ENCODE results near the gene SMAD6. TPM values are rescaled to one million over a fixed set of nuclear protein-coding genes. Genes with fewer than 3 reads are reported as not detected.

SMAD6 gene
- polyA plus RNA-seq, 1 of the 3 experiments (the other 2 are of a cell fraction) = 4.5 TPM

GRCh38 chr15:66737243-66738010, 35.4 kb downstream of the SMAD6 start (continued):
- TF ChIP-seq RFX5 (IDR thresholded peaks at IDR 0.05; ENCODE audit: low read length) (no peak), NRF1 (IDR thresholded peaks at IDR 0.05; ENCODE audit: low read depth, low read length) (no peak), MXI1 (IDR thresholded peaks at IDR 0.05; ENCODE audit: low read depth, low read length) (no peak), GATA2 (CRISPR knock-in tag; IDR thresholded peaks at IDR 0.05) (no peak), TCF12 (IDR thresholded peaks at IDR 0.05) (no peak)

DNA sequence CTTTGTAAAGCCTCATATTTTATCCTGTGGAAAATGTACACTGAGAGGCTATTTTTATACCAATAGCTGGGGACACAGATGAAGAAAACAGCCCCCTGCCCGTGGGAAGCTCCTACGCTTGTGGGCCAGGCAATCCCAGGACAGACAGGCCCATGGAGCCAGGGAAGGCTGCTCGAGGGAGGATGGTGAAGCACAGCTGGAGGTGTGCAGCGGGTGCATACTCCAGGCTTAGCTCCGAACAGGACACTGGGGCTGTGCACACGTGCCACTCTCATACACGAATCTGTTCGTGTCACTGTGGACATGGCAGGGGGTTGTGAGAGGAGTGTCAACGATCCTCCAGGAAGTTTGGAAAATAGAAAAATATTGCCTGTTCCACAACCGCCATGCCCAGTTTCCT, 36.1 kb downstream of the SMAD6 start:
- no peaks in the 10 kb centered on the region for H3K27me3 ChIP-seq (ENCODE audit: insufficient read depth)
- no peaks in the 10 kb centered on the region for H3K9me2 ChIP-seq
- H4K20me1 ChIP-seq (ENCODE audit: insufficient read depth) = peaks cover 89% of the 10 kb centered on the region
- WGBS (ENCODE audit: low lambda C conversion rate) = 97% methylated on average over 10 of the region's 10 CpGs
- H2AFZ ChIP-seq (ENCODE audit: low read depth) = no peak overlapping the region
- peaks cover 0 to 13% of the 10 kb centered on the region in 2 experiments; a peak in 1 of 4 replicates for H3K4me1 ChIP-seq (ENCODE audit: control insufficient read depth in 1 of 2, insufficient read depth in 2 of 2, low read depth in 1 of 2, low read length in 1 of 2)
- no peak overlapping the region for H3K27ac ChIP-seq (ENCODE audit: low read depth in 2 of 2, low read length in 1 of 2)
- DNase-seq = no peak
- H3F3A ChIP-seq (replicated peaks; ENCODE audit: insufficient read depth) = peaks cover 4% of the 10 kb centered on the region
- no peaks in the 10 kb centered on the region for H3K36me3 ChIP-seq (replicated peaks in 1 of 2; ENCODE audit: control insufficient read depth in 1 of 2, insufficient read depth in 2 of 2, low read length in 1 of 2)
- no peak overlapping the region for H3K4me3 ChIP-seq (ENCODE audit: low read depth in 2 of 2, low read length in 1 of 2)
- H3K79me2 ChIP-seq (ENCODE audit: insufficient read depth) = peaks cover 100% of the 10 kb centered on the region
- H3K4me2 ChIP-seq = no peak overlapping the region
- no peak overlapping the region for H3K9ac ChIP-seq
- POLR2A ChIA-PET = no interaction called here
- H3K9me3 ChIP-seq = no peaks in the 10 kb centered on the region
- CTCF ChIA-PET = interaction anchor here (1.7 kb wide), 1 partner anchor 36 kb away, joined by 4 read pairs; no protein-coding TSS in a partner anchor
- TF ChIP-seq PBX3 (IDR thresholded peaks at IDR 0.05) (no peak), SIN3A (IDR thresholded peaks at IDR 0.05; ENCODE audit: borderline replicate concordance, low read depth, low read length) (no peak), ELF1 (IDR thresholded peaks at IDR 0.05) (no peak), FOXJ3 (CRISPR knock-in tag; IDR thresholded peaks at IDR 0.05) (no peak), NRF1 (IDR thresholded peaks at IDR 0.05; ENCODE audit: low read depth, low read length) (no peak), POLR2AphosphoS5 (IDR thresholded peaks at IDR 0.05; ENCODE audit: low read depth, low read length) (no peak), EZH2phosphoT487 (IDR thresholded peaks at IDR 0.05; ENCODE audit: borderline replicate concordance, low read depth) (no peak), FOXM1 (IDR thresholded peaks at IDR 0.05; ENCODE audit: low read depth) (no peak), GATA2 (CRISPR knock-in tag; IDR thresholded peaks at IDR 0.05) (no peak), RXRA (IDR thresholded peaks at IDR 0.05; ENCODE audit: borderline replicate concordance, low read depth) (no peak), REST (IDR thresholded peaks at IDR 0.05; ENCODE audit: low read depth, low read length) (no peak), SMC3 (IDR thresholded peaks at IDR 0.05; ENCODE audit: low read depth, low read length) (no peak), RCOR1 (IDR thresholded peaks at IDR 0.05; ENCODE audit: low read length) (no peak)
- TF ChIP-seq, protein P1, sequence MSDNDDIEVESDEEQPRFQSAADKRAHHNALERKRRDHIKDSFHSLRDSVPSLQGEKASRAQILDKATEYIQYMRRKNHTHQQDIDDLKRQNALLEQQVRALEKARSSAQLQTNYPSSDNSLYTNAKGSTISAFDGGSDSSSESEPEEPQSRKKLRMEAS (IDR thresholded peaks at IDR 0.05; ENCODE audit: low read depth) = no peak
- TF ChIP-seq, protein P2, sequence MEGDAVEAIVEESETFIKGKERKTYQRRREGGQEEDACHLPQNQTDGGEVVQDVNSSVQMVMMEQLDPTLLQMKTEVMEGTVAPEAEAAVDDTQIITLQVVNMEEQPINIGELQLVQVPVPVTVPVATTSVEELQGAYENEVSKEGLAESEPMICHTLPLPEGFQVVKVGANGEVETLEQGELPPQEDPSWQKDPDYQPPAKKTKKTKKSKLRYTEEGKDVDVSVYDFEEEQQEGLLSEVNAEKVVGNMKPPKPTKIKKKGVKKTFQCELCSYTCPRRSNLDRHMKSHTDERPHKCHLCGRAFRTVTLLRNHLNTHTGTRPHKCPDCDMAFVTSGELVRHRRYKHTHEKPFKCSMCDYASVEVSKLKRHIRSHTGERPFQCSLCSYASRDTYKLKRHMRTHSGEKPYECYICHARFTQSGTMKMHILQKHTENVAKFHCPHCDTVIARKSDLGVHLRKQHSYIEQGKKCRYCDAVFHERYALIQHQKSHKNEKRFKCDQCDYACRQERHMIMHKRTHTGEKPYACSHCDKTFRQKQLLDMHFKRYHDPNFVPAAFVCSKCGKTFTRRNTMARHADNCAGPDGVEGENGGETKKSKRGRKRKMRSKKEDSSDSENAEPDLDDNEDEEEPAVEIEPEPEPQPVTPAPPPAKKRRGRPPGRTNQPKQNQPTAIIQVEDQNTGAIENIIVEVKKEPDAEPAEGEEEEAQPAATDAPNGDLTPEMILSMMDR (IDR thresholded peaks at IDR 0.05) = no peak
- TF ChIP-seq, protein P3, sequence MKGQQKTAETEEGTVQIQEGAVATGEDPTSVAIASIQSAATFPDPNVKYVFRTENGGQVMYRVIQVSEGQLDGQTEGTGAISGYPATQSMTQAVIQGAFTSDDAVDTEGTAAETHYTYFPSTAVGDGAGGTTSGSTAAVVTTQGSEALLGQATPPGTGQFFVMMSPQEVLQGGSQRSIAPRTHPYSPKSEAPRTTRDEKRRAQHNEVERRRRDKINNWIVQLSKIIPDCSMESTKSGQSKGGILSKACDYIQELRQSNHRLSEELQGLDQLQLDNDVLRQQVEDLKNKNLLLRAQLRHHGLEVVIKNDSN (IDR thresholded peaks at IDR 0.05; ENCODE audit: borderline replicate concordance, low read depth) = no peak

Measured in SK-N-SH (cell line).